CD8-positive, alpha-beta memory T cell (primary cell): ENCODE measurements around the gene VPS9D1. TPM values are rescaled to one million over a fixed set of nuclear protein-coding genes. Genes with fewer than 3 reads are reported as not detected.

ENCODE experiments used
- polyA plus RNA-seq: library from polyadenylated mRNA; unstranded; fragments of 300-500 nt; fragmentation: Illumina TruSeq; gene quantifications from one replicate; pipeline ENCODE4 v1.2.3, GENCODE V29; 2021
- total RNA-seq, 2 experiments: library from RNA; stranded (reverse); gene quantifications; one replicate each; pipeline ENCODE4 v1.2.3, GENCODE V29; 2021

VPS9D1 gene
- total and polyA plus RNA-seq, 3 experiments from 2014 or later = 1.6 to 4.0 (median 3.7) TPM

Other genes with a start within 250 kb of the VPS9D1 start
- 100 to 1,000 TPM; 130 to 150 TPM for gene ANKRD11, start 230.3 kb downstream of the VPS9D1 start, total RNA-seq
- gene ANKRD11, start 230.3 kb downstream of the VPS9D1 start, polyA plus RNA-seq = 39.8 TPM
- 10 to 100 TPM; 77.4 to 79.5 TPM for gene SPG7, start 212.5 kb downstream of the VPS9D1 start, total RNA-seq
- 48.2 TPM for gene SPG7, start 212.5 kb downstream of the VPS9D1 start, polyA plus RNA-seq
- 1,000 to 10,000 TPM; 2,710 to 2,878 TPM for gene RPL13, start 160.2 kb downstream of the VPS9D1 start, total RNA-seq
- 5,211 TPM for gene RPL13, start 160.2 kb downstream of the VPS9D1 start, polyA plus RNA-seq
- 1 to 10 TPM; 3.2 to 6.1 TPM for gene CPNE7, start 145.1 kb downstream of the VPS9D1 start, total RNA-seq
- 12.9 TPM for gene CPNE7, start 145.1 kb downstream of the VPS9D1 start, polyA plus RNA-seq
- not detected for gene DPEP1, start 107.3 kb downstream of the VPS9D1 start, total RNA-seq
- not detected for gene DPEP1, start 107.3 kb downstream of the VPS9D1 start, polyA plus RNA-seq
- gene CHMP1A, start 63.2 kb downstream of the VPS9D1 start, total RNA-seq = 10 to 100 TPM; 81.4 to 94.0 TPM
- gene CHMP1A, start 63.2 kb downstream of the VPS9D1 start, polyA plus RNA-seq = 72.1 TPM
- 10 to 100 TPM; 16.9 TPM for gene SPATA33, start 63.1 kb downstream of the VPS9D1 start, total RNA-seq
- gene SPATA33, start 63.1 kb downstream of the VPS9D1 start, polyA plus RNA-seq = 2.3 TPM
- 10 to 100 TPM; 74.8 to 79.0 TPM for gene CDK10, start 34.2 kb downstream of the VPS9D1 start, total RNA-seq
- gene CDK10, start 34.2 kb downstream of the VPS9D1 start, polyA plus RNA-seq = 31.8 TPM
- gene SPATA2L, start 19.2 kb downstream of the VPS9D1 start, total RNA-seq = 1 to 10 TPM; 7.0 to 7.6 TPM
- gene SPATA2L, start 19.2 kb downstream of the VPS9D1 start, polyA plus RNA-seq = 10.3 TPM
- gene ZNF276, start 639 bp upstream of the VPS9D1 start, total RNA-seq = 10 to 100 TPM; 35.6 to 36.6 TPM
- 47.3 TPM for gene ZNF276, start 639 bp upstream of the VPS9D1 start, polyA plus RNA-seq
- gene FANCA, start 95.7 kb upstream of the VPS9D1 start, total RNA-seq = 10 to 100 TPM; 88.0 to 94.0 TPM
- gene FANCA, start 95.7 kb upstream of the VPS9D1 start, polyA plus RNA-seq = 10.8 TPM
- gene SPIRE2, start 107.6 kb upstream of the VPS9D1 start, total RNA-seq = 1 to 10 TPM in 1 of 2 experiments, under 1 TPM in 1; 0.37 to 1.4 TPM
- gene SPIRE2, start 107.6 kb upstream of the VPS9D1 start, polyA plus RNA-seq = 0.18 TPM
- 100 to 1,000 TPM; 154 to 155 TPM for gene TCF25, start 152.7 kb upstream of the VPS9D1 start, total RNA-seq
- 121 TPM for gene TCF25, start 152.7 kb upstream of the VPS9D1 start, polyA plus RNA-seq
- gene MC1R, start 198.0 kb upstream of the VPS9D1 start, total RNA-seq = 1 to 10 TPM; 1.9 to 2.6 TPM
- 0.86 TPM for gene MC1R, start 198.0 kb upstream of the VPS9D1 start, polyA plus RNA-seq
- gene TUBB3, start 202.4 kb upstream of the VPS9D1 start, total RNA-seq = under 1 TPM; 0.31 to 0.38 TPM
- not detected for gene TUBB3, start 202.4 kb upstream of the VPS9D1 start, polyA plus RNA-seq
- gene DEF8, start 227.9 kb upstream of the VPS9D1 start, total RNA-seq = 10 to 100 TPM; 41.1 to 44.9 TPM
- 28.4 TPM for gene DEF8, start 227.9 kb upstream of the VPS9D1 start, polyA plus RNA-seq